CD4-positive, CD25-positive, alpha-beta regulatory T cell (primary cell): ENCODE data around the gene DHRS4L2. TPM values are rescaled to one million over a fixed set of nuclear protein-coding genes. Genes with fewer than 3 reads are reported as not detected.
A peak's percentile ranks its signal among the peaks of the same experiment; 100 is the strongest.
"Not testable (repeated sequence)": the region's sequence is repeated elsewhere in the genome, so short reads cannot be mapped to it uniquely, and the experiment has no call there.

Experiments
- ATAC-seq, 2 donors: fragments of 150-1000 bp; cut with Tn5 transposase; one replicate each; pipeline ENCODE4 v1.10.0; 2021; ENCODE audit warnings: low read depth in 2 of 2, moderate number of reproducible peaks in 2 of 2, moderate library complexity in 1 of 2
- DNase-seq, 3 donors: peaks; one replicate each; pipeline versions ENCODE4 v3.0.0 to v3.0.0-alpha.2; 2012 to 2022; ENCODE audit warnings: mixed read lengths in 1 of 3
- H3K27ac ChIP-seq: one replicate; pipeline ENCODE4 v1.7.0; 2013; ENCODE audit warnings: mild to moderate bottlenecking, low read length; ENCODE audit not compliant: insufficient read depth, poor library complexity, severe bottlenecking
- H3K27me3 ChIP-seq: one replicate; pipeline ENCODE4 v1.7.0; 2013; ENCODE audit warnings: low read length; ENCODE audit not compliant: control insufficient read depth, insufficient read depth
- H3K36me3 ChIP-seq: one replicate; pipeline ENCODE4 v1.7.0; 2013; ENCODE audit warnings: mild to moderate bottlenecking, low read length, moderate library complexity; ENCODE audit not compliant: control insufficient read depth, insufficient read depth
- H3K4me1 ChIP-seq: 2 replicates; pipeline ENCODE4 v1.7.0; 2013; ENCODE audit warnings: mild to moderate bottlenecking, low read length; ENCODE audit not compliant: insufficient read depth, control insufficient read depth, poor library complexity, severe bottlenecking
- H3K4me3 ChIP-seq: one replicate; pipeline ENCODE4 v1.7.0; 2013; ENCODE audit warnings: low read depth, mild to moderate bottlenecking, low read length, moderate library complexity
- H3K9me3 ChIP-seq, 2 experiments: 1 replicate in 1 of 2; 2 replicates in 1 of 2; pipeline ENCODE4 v1.7.0; 2013; ENCODE audit warnings: low read length in 2 of 2, mild to moderate bottlenecking in 1 of 2, moderate library complexity in 1 of 2; ENCODE audit not compliant: control insufficient read depth in 2 of 2
- H3K27ac Mint-ChIP-seq, 3 donors: one replicate each; pipeline ENCODE4 v1.8.0; 2020 to 2022; ENCODE audit warnings: mild to moderate bottlenecking in 3 of 3, mixed read lengths in 3 of 3, moderate library complexity in 2 of 3
- H3K27me3 Mint-ChIP-seq: one replicate; pipeline ENCODE4 v1.8.0; 2022; ENCODE audit warnings: mild to moderate bottlenecking, mixed read lengths
- H3K36me3 Mint-ChIP-seq: one replicate; pipeline ENCODE4 v1.8.0; 2020; ENCODE audit warnings: mixed read lengths
- H3K4me1 Mint-ChIP-seq, 4 donors: one replicate each; pipeline ENCODE4 v1.8.0; 2020 to 2022; ENCODE audit warnings: mixed read lengths in 4 of 4, mild to moderate bottlenecking in 1 of 4
- H3K4me3 Mint-ChIP-seq, 4 donors: one replicate each; pipeline ENCODE4 v1.8.0; 2020 to 2022; ENCODE audit warnings: mild to moderate bottlenecking in 4 of 4, mixed read lengths in 4 of 4, moderate library complexity in 3 of 4
- H3K9me3 Mint-ChIP-seq, 7 donors: one replicate each; pipeline ENCODE4 v1.8.0; 2020 to 2022; ENCODE audit warnings: mixed read lengths in 7 of 7, mild to moderate bottlenecking in 3 of 7, moderate library complexity in 2 of 7
- polyA plus RNA-seq, 4 donors: library from polyadenylated mRNA; unstranded; fragments of 300-500 nt; fragmentation: Illumina TruSeq; gene quantifications; one replicate each; pipeline ENCODE4 v1.2.3, GENCODE V29; 2021
- total RNA-seq: library from RNA; stranded (reverse); gene quantifications from one replicate; pipeline ENCODE4 v1.2.3, GENCODE V29; 2022

Gene DHRS4L2
- total and polyA plus RNA-seq, 5 donors from 2014 or later, result 13.4 to 22.0 (median 17.1) TPM

DNA sequence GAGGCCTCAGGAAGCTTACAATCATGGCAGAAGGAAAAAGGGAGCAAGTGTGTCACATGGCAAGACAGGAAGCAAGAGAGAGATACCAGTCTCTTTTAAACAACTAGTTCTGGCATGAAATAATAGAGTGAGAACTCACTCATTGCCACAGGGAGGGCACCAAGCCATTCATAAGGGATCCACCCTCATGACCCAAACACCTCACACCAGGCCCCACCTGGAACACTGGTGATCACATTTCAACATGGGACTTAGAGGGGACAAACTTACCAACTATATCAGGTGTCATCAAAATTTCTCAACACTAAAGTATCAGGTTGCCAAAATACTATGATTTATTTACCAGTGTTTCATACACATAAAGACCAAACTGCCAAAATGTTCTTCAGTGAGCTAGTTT lies 7.3 kb downstream of the DHRS4L2 start:
- not testable (repeated sequence) for H3K27ac ChIP-seq, H3K9me3 Mint-ChIP-seq, H3K27me3 Mint-ChIP-seq, H3K4me1 Mint-ChIP-seq, H3K27me3 ChIP-seq, H3K4me1 ChIP-seq, H3K36me3 ChIP-seq, DNase-seq, H3K4me3 Mint-ChIP-seq, H3K4me3 ChIP-seq, H3K36me3 Mint-ChIP-seq, ATAC-seq, H3K9me3 ChIP-seq
- H3K27ac Mint-ChIP-seq, result peak overlapping the region in 1 of 3 donors; percentile 52

DNA sequence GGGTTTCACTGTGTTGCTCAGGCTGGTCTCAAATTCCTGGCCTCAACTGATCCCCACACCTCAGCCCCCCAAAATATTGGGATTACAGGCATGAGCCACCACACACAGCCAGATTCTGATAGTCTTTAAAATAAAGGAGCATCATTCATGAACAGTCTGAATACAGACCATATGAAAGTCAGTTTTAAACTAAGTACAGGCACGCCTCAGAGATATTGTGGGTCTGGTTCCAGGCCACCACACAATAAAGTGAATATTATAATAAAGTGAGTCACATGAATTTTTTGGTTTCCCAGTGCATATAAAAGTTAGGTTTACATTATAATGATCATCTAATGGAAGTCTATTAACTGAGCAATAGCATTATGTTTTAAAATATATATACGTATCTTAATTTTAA lies 8.1 kb downstream of the DHRS4L2 start:
- not testable (repeated sequence) for H3K27me3 ChIP-seq, H3K27ac ChIP-seq, H3K9me3 ChIP-seq, H3K4me3 ChIP-seq, H3K27me3 Mint-ChIP-seq, DNase-seq, H3K36me3 ChIP-seq, ATAC-seq, H3K4me1 ChIP-seq, H3K27ac Mint-ChIP-seq, H3K9me3 Mint-ChIP-seq, H3K4me3 Mint-ChIP-seq, H3K36me3 Mint-ChIP-seq, H3K4me1 Mint-ChIP-seq

DNA sequence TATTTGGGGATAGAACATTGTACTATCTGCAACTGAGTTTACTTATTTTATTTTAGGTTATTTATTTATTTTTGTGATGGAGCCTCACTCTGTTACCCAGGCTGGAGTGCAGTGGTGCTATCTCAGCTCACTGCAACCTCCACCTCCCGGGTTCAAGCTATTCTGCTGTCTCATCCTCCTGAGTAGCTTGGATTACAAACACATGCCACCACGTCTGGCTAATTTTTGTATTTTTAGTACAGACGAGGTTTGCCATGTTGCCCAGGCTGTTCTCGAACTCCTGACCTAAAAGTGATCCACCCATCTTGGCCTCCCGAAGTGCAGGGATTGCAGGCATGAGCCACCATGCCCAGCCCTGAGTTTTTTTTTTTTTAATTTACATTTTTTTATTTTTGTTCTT lies 10.9 kb downstream of the DHRS4L2 start:
- DNase-seq, H3K9me3 ChIP-seq, H3K27me3 Mint-ChIP-seq, H3K9me3 Mint-ChIP-seq, H3K36me3 ChIP-seq, H3K4me3 Mint-ChIP-seq, H3K4me3 ChIP-seq, H3K4me1 ChIP-seq, H3K27ac Mint-ChIP-seq, H3K4me1 Mint-ChIP-seq, H3K36me3 Mint-ChIP-seq, ATAC-seq, H3K27ac ChIP-seq, H3K27me3 ChIP-seq: not testable (repeated sequence)

DNA sequence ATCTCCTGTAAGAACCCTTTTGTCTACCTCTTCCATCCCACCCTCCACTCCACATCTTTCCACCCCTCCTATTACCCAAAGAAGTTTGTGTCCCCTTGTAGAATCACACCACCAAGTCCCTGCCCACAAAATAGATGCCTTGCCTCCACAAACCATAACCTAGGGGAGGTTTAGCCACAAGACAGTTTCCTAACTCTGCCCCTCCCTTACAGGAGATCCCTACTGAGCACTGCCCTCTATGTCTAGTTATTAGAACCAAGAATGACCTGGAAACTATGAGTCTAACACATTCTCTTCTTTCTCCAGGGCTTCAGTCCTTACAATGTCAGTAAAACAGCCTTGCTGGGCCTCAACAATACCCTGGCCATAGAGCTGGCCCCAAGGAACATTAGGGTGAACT lies 12.3 kb downstream of the DHRS4L2 start:
- not testable (repeated sequence) for DNase-seq, H3K27me3 ChIP-seq, H3K27me3 Mint-ChIP-seq, H3K4me1 Mint-ChIP-seq, H3K9me3 Mint-ChIP-seq, H3K36me3 ChIP-seq, H3K4me3 Mint-ChIP-seq, H3K27ac Mint-ChIP-seq, H3K9me3 ChIP-seq, ATAC-seq, H3K4me3 ChIP-seq, H3K36me3 Mint-ChIP-seq, H3K27ac ChIP-seq, H3K4me1 ChIP-seq

DNA sequence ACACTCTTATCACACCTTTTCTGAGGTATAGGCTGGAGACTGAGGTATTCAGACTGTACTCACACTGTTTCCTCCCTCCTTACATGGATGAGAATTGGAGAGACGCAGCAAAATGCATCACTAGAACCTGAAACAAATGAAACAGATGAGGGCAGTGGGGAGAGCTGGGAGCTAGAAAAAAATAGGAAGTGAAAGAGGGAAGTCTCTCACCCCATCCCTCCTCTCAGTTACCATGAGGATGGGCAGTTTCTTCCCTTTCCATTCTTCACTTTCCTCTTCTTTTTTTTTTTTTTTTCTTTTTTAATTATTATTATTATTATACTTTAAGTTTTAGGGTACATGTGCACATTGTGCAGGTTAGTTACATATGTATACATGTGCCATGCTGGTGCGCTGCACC lies 12.9 kb downstream of the DHRS4L2 start:
- H3K36me3 Mint-ChIP-seq, H3K27ac Mint-ChIP-seq, H3K9me3 Mint-ChIP-seq, H3K9me3 ChIP-seq, H3K27me3 Mint-ChIP-seq, H3K4me3 Mint-ChIP-seq, ATAC-seq, H3K27me3 ChIP-seq, H3K4me1 ChIP-seq, H3K4me3 ChIP-seq, H3K4me1 Mint-ChIP-seq, H3K36me3 ChIP-seq, DNase-seq, H3K27ac ChIP-seq: not testable (repeated sequence)

DNA sequence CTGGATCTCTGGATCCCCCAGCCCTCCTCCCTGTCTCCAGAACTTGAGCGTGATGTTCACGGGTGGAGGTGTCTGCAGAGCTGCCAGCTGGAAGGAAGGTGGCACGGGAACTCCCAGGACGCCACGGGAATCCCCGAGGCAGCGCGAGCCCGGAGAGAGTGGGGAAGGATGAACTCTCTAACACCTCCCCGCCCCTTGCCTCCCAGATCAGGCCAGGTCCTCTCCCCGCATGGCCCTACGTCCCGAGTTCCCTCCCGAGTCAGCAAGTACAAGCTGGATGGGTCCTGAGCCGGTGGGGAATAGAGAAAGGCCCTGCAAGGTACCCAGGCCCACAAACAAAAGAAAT lies 17.7 kb downstream of the DHRS4L2 start:
- not testable (repeated sequence) for H3K4me1 ChIP-seq, H3K4me3 ChIP-seq, H3K9me3 Mint-ChIP-seq, H3K36me3 ChIP-seq, DNase-seq, H3K36me3 Mint-ChIP-seq, H3K27me3 Mint-ChIP-seq, H3K27me3 ChIP-seq, H3K9me3 ChIP-seq
- Mint-ChIP-seq H3K27ac (peak overlapping the region in 1 of 3 donors; percentile 5), H3K4me1 (peaks cover 7 to 42% (median 32%) of the 10 kb centered on the region in 4 donors), H3K4me3 (peak overlapping the region in 3 of 4 donors; percentile 27 to 75 (median 55))
- ATAC-seq, result peak; percentile 2 to 9
- peak overlapping the region; percentile 61 for H3K27ac ChIP-seq

DNA sequence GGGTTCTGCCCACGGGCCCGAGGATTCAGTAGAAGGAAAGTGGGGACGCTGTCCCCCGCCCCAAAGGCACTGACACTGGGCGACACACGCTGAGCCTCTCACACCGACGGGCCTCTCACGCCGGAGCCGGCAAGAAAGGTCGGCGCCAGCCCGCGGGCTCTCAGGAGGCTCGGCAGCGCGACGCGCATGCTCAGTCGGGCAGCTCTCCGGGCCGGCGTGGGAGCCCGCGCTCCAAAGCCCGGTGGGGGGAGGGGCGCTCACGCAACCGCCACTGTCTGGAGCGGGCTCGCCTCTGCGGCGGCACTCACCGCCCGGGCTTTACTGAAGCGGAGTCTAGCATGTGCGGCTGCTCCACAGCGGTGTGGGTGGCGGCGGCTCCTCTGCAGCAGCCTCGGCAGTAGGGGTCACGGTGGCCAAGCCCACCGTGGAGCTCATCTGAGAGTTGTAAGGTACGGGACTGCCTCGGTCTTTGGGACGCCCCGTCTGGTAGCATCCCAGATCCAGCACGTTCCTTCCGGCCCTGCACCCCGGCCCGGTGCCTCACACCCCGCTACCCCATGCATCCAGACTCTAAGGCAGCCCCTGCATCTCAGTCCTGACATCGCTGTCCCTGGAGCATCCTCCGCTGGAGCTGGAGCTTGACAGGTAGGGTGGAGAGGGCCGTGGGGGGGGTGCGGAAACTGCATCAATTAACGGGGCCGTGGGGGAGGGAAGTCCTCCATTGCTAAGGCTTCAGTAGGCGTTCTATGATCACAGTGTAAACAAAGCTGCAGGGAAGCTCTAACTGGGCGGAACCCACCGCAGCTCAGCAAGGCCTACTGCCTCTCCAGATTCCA lies 18.3 kb downstream of the DHRS4L2 start:
- not testable (repeated sequence) for H3K9me3 Mint-ChIP-seq, H3K27me3 Mint-ChIP-seq, H3K36me3 ChIP-seq, H3K9me3 ChIP-seq, H3K36me3 Mint-ChIP-seq, H3K4me1 ChIP-seq, H3K4me3 ChIP-seq, H3K27me3 ChIP-seq
- H3K4me3 Mint-ChIP-seq, result peak overlapping the region; percentile 87 to 93 (median 88)
- H3K27ac Mint-ChIP-seq, result peak overlapping the region; percentile 64 to 90 (median 87)
- peak overlapping the region; percentile 61 for H3K27ac ChIP-seq
- ATAC-seq (peak; percentile 76 to 80), DNase-seq (peak; percentile 48 to 73 (median 49))
- peaks cover 7 to 42% (median 33%) of the 10 kb centered on the region in 4 donors for H3K4me1 Mint-ChIP-seq

DNA sequence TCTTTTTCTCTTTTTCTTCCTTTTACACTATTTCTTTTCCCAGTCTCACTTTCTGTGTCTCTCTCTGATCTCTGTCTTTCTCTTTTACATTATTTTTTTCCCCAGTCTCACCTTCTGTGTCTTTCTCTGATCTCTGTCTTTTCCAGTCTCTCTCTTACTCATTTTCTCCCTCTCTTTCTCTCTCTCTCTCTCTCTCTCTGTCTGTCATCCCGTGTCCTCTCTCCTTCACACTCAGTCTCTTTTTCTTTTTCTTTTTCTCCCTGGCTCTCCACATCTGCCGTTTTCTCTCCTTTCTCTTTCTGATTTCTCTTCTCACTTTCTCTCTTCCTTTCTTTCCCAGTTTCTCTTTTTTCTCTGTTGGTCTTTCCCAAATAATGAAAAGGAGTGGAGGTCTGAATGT lies 22.3 kb downstream of the DHRS4L2 start:
- H3K36me3 ChIP-seq, result no peaks in the 10 kb centered on the region
- H3K27ac Mint-ChIP-seq, result peak overlapping the region; percentile 83 to 96 (median 86)
- peak overlapping the region in 2 of 4 donors; percentile 54 to 55 for H3K4me3 Mint-ChIP-seq
- H3K27me3 Mint-ChIP-seq, result no peaks in the 10 kb centered on the region
- ATAC-seq (no peak), DNase-seq (no peak)
- H3K27me3 ChIP-seq, result no peaks in the 10 kb centered on the region
- no peaks in the 10 kb centered on the region for H3K9me3 ChIP-seq
- H3K36me3 Mint-ChIP-seq, result peaks cover 8% of the 10 kb centered on the region
- peaks cover 7 to 40% (median 33%) of the 10 kb centered on the region in 4 donors for H3K4me1 Mint-ChIP-seq
- peaks cover 4% of the 10 kb centered on the region for H3K4me1 ChIP-seq
- no peak overlapping the region for H3K4me3 ChIP-seq
- H3K27ac ChIP-seq, result no peak overlapping the region
- no peaks in the 10 kb centered on the region for H3K9me3 Mint-ChIP-seq
